GM12872 (cell line): Measurements from ENCODE around the gene LHX2.

Experiments used
- CTCF ChIP-seq: IDR thresholded peaks from 3 replicates; pipeline ENCODE4 v1.5.1; 2011; ENCODE audit warnings: low read depth, mild to moderate bottlenecking, low read length, moderate library complexity; ENCODE audit not compliant: insufficient read depth

LHX2 gene

GRCh38 chr9:124011460-124012301, at the start of gene LHX2:
Gene LHX2, plus strand, starts transcription at chr9:124011768. Its CDS starts 581 bp downstream, at chr9:124012349.
- peak; percentile 17; the same call in 1 of the 3 replicates for TF ChIP-seq CTCF

DNA sequence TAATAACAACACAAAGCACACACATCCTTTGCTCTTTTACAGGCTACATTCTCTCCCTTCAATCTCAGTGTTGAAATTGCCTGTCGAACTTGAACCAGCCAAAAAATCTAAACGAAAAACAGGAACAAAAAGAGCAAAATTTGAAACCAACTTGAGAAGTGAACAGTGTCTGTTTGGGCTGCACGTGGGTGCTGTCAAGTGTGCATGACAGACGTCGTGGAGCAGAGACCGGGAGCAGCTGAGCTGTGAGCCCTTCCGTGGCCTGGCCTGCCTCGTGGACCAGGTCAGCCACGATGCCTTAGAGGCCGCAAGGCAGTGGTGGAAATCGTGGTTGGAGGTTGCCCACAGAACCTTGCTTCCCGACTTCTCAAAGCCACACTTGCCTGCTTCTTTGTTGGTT, 46.8 kb upstream of the LHX2 start:
- TF ChIP-seq CTCF, result no peak

- no peak for TF ChIP-seq CTCF
Measured at GRCh38 chr9:123965801-123966686, 45.5 kb upstream of the LHX2 start.

DNA sequence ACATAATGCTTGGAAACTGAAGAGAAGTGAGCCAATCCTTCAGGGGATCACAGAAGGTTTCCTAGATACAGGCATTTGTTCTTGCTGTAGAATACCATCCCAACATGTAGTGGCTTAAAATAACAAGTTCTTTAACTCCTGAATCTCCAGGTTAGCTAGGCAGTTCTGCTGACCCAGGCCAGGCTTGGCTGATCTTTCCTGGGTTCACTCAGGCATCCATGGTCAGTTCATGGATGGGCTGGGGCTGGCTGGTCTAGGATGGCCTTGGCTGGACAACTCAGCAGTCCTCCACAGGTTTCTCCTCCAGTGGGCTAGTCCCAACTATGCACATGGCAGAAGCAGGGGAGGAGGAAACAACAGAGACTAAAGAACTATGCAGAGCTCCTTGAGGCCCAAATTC, 44.2 kb upstream of the LHX2 start:
- no peak for TF ChIP-seq CTCF

GRCh38 chr9:123972618-123973017, 39.0 kb upstream of the LHX2 start:
- TF ChIP-seq CTCF, result no peak

GRCh38 chr9:123973590-123974223, 37.9 kb upstream of the LHX2 start:
- TF ChIP-seq CTCF, result no peak

- no peak for TF ChIP-seq CTCF
Measured at GRCh38 chr9:123974471-123974870, 37.1 kb upstream of the LHX2 start.
